MM.1S (cell line): Measurements from ENCODE around the gene ALDH5A1.

Experiments used
- CTCF ChIP-seq: fragments of 300-600 bp; sonication (generic); IDR thresholded peaks from 2 replicates; pipeline ENCODE4 v1.5.1; 2016; ENCODE audit warnings: antibody characterized with exemption, low read length, mixed read lengths
- EZH2 ChIP-seq: fragments of 300-600 bp; sonication (generic); optimal IDR thresholded peaks from 2 replicates; pipeline ENCODE3; 2017; ENCODE audit warnings: low read depth, mild to moderate bottlenecking, antibody characterized with exemption, low read length, mixed read lengths
- EZH2phosphoT487 ChIP-seq: fragments of 300-600 bp; sonication (generic); IDR thresholded peaks from 2 replicates; pipeline ENCODE4 v1.6.1; 2018; ENCODE audit warnings: antibody characterized with exemption, low read length

DNA sequence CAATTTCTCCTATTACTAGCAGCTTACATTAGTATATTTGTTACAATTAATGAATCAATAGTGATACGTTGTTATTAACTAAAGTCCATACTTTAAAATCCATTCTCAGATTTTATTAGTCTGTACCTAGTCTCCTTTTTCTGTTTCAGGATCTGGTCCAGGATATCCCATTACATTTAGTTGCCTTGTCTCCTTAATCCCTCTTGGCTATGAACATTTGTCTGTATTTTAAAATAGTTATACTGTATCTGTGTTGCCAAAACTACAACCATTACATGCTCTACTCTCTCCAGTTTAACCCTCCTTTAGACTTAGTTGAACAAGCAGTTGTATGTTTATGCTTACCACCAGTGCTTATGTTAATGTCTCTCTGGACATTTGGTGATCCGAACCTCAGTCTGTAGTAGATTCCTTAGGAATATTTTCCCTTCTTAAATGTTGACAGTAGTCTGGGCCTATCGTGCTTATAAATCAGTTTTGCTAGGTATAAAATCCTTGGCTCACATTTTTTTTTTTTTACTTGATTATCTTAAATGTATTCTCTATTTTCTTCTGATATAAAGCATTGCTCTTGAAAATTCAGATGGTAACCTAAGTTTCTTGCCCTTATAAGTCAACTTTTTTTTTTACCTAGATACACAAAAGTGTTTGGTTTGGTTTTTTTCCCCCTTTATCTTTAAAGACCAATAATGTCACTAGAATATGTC lies 12.2 kb downstream of the ALDH5A1 start:
- TF ChIP-seq CTCF (no peak), EZH2 (no peak), EZH2phosphoT487 (no peak)
